H1 (cell line): Measurements from ENCODE around the gene OR8A1. TPM values are rescaled to one million over a fixed set of nuclear protein-coding genes. Genes with fewer than 3 reads are reported as not detected.

Source experiments
- CTCF ChIA-PET: fragments of 300-600 bp; sonication (Branson Sonifier 250); formaldehyde crosslinking; loops from one replicate; lab custom pipeline; 2021; ENCODE audit not compliant: partially characterized antibody; lab: Charles Lee
- POLR2A ChIA-PET: fragments of 300-600 bp; sonication (Branson Sonifier 250); formaldehyde crosslinking; loops from one replicate; lab custom pipeline; 2021; ENCODE audit warnings: inconsistent platforms; ENCODE audit not compliant: partially characterized antibody; lab: Charles Lee
- DNase-seq, 2 experiments: peaks; one replicate each; pipeline versions ENCODE4 v3.0.0 to v3.0.0-alpha.2; 2010 to 2022; ENCODE audit warnings: low spot score in 2 of 2, low read depth in 1 of 2, mixed read lengths in 1 of 2
- FAIRE-seq: peaks from 2 replicates; lab custom pipeline; 2011; peaks lifted over from hg19 to GRCh38; lab: Jason Lieb, UNC
- H2AFZ ChIP-seq: 2 replicates; pipeline ENCODE4 v1.8.1; 2012; ENCODE audit warnings: low read length, inconsistent platforms
- H2AK5ac ChIP-seq: 2 replicates; pipeline ENCODE4 v1.6.1; 2013; ENCODE audit warnings: low read depth, low read length
- H2BK120ac ChIP-seq: replicated peaks from 2 replicates; pipeline ENCODE3; 2013; ENCODE audit warnings: low read depth, low read length, inconsistent platforms
- H2BK12ac ChIP-seq: 2 replicates; pipeline ENCODE4 v1.6.1; 2013; ENCODE audit warnings: low read depth, low read length
- H2BK15ac ChIP-seq: 2 replicates; pipeline ENCODE4 v1.6.1; 2013; ENCODE audit warnings: low read length
- H2BK20ac ChIP-seq: 2 replicates; pipeline ENCODE4 v1.6.1; 2013; ENCODE audit warnings: low read length
- H2BK5ac ChIP-seq: 2 replicates; pipeline ENCODE4 v1.6.1; 2013; ENCODE audit warnings: low read depth, low read length
- H3K14ac ChIP-seq: 2 replicates; pipeline ENCODE4 v1.6.1; 2013; ENCODE audit warnings: inconsistent platforms; ENCODE audit not compliant: insufficient read length
- H3K18ac ChIP-seq: 2 replicates; pipeline ENCODE4 v1.6.1; 2013; ENCODE audit warnings: low read length; ENCODE audit errors: extremely low read depth
- H3K23ac ChIP-seq: 2 replicates; pipeline ENCODE4 v1.6.1; 2013; ENCODE audit warnings: inconsistent platforms; ENCODE audit not compliant: insufficient read length
- H3K23me2 ChIP-seq: 2 replicates; pipeline ENCODE4 v1.6.1; 2013; ENCODE audit warnings: low read depth, low read length
- H3K27ac ChIP-seq: 2 replicates; pipeline ENCODE4 v1.6.1; 2011; ENCODE audit warnings: low read depth, low read length, inconsistent platforms
- H3K27me3 ChIP-seq, 4 experiments: replicated peaks in 1 of 4; 1 replicate in 1 of 4; 2 replicates in 3 of 4; pipeline versions ENCODE4 v1.6.1 to v1.8.1; 2011 to 2013; ENCODE audit warnings: low read length in 3 of 4, mild to moderate bottlenecking in 3 of 4, inconsistent platforms in 2 of 4, mixed read lengths in 2 of 4, moderate library complexity in 1 of 4; ENCODE audit not compliant: control insufficient read depth in 3 of 4, insufficient read depth in 3 of 4; ENCODE audit errors: extremely low read depth in 1 of 4
- H3K36me3 ChIP-seq, 4 experiments: 2 replicates each; pipeline versions ENCODE4 v1.6.1 to v1.8.1; 2011 to 2013; ENCODE audit warnings: mild to moderate bottlenecking in 4 of 4, low read length in 3 of 4, moderate library complexity in 2 of 4, control low read depth in 1 of 4, inconsistent platforms in 1 of 4; ENCODE audit not compliant: insufficient read depth in 4 of 4, control insufficient read depth in 2 of 4
- H3K4ac ChIP-seq: replicated peaks from 2 replicates; pipeline ENCODE3; 2013; ENCODE audit warnings: low read length, low read depth, mixed read lengths, inconsistent platforms; ENCODE audit not compliant: insufficient read length
- H3K4me1 ChIP-seq, 4 experiments: replicated peaks in 1 of 4; 1 replicate in 1 of 4; 2 replicates in 3 of 4; pipeline versions ENCODE4 v1.6.1 to v1.8.1; 2011 to 2013; ENCODE audit warnings: low read length in 3 of 4, inconsistent platforms in 2 of 4, mixed read lengths in 1 of 4; ENCODE audit not compliant: insufficient read depth in 4 of 4, control insufficient read depth in 3 of 4
- H3K4me2 ChIP-seq, 2 experiments: 2 replicates each; pipeline versions ENCODE4 v1.6.1 to v1.8.1; 2011 to 2013; ENCODE audit warnings: low read depth in 2 of 2, low read length in 2 of 2, control low read depth in 1 of 2, inconsistent platforms in 1 of 2, mild to moderate bottlenecking in 1 of 2; ENCODE audit not compliant: insufficient read depth in 1 of 2
- H3K4me3 ChIP-seq, 4 experiments: fragments of 200-600, 300-600 bp in 1 of 4; sonication (generic), shearing (Covaris generic), sonication (Bioruptor Twin) in 1 of 4; 2 replicates each; pipeline versions ENCODE4 v1.5.1 to v1.8.1; 2011 to 2016; ENCODE audit warnings: low read length in 4 of 4, low read depth in 3 of 4, control low read depth in 2 of 4, inconsistent platforms in 2 of 4, mild to moderate bottlenecking in 2 of 4, mixed read lengths in 1 of 4, moderate library complexity in 1 of 4; ENCODE audit not compliant: insufficient read depth in 2 of 4; ENCODE audit errors: extremely low read depth in 1 of 4
- H3K56ac ChIP-seq: replicated peaks from 2 replicates; pipeline ENCODE3; 2013; ENCODE audit warnings: low read depth, mild to moderate bottlenecking, mixed read lengths, low read length, inconsistent platforms; ENCODE audit not compliant: insufficient read length
- H3K79me1 ChIP-seq: 2 replicates; pipeline ENCODE4 v1.6.1; 2013; ENCODE audit warnings: low read depth, low read length, control low read depth
- H3K79me2 ChIP-seq, 2 experiments: 2 replicates each; pipeline versions ENCODE4 v1.6.1 to v1.8.1; 2012 to 2013; ENCODE audit warnings: low read length in 2 of 2, mild to moderate bottlenecking in 2 of 2, inconsistent platforms in 1 of 2; ENCODE audit not compliant: insufficient read depth in 2 of 2, control insufficient read depth in 1 of 2
- H3K9ac ChIP-seq, 4 experiments: replicated peaks in 1 of 4; 1 replicate in 1 of 4; 2 replicates in 3 of 4; pipeline versions ENCODE4 v1.6.1 to v1.8.1; 2011 to 2013; ENCODE audit warnings: low read depth in 3 of 4, low read length in 3 of 4, control low read depth in 2 of 4, mild to moderate bottlenecking in 2 of 4, moderate library complexity in 2 of 4, inconsistent platforms in 1 of 4; ENCODE audit errors: extremely low read depth in 1 of 4
- H3K9me3 ChIP-seq, 2 experiments: 2 replicates each; pipeline versions ENCODE4 v1.6.1 to v1.8.1; 2012 to 2013; ENCODE audit warnings: mild to moderate bottlenecking in 2 of 2, moderate library complexity in 2 of 2, control low read depth in 1 of 2, inconsistent platforms in 1 of 2, low read depth in 1 of 2, low read length in 1 of 2, mixed read lengths in 1 of 2; ENCODE audit not compliant: insufficient read depth in 2 of 2
- H4K20me1 ChIP-seq, 2 experiments: replicated peaks in 1 of 2; 2 replicates each; pipeline versions ENCODE3 to v1.8.1; 2011 to 2013; ENCODE audit warnings: inconsistent platforms in 2 of 2, low read length in 2 of 2, mild to moderate bottlenecking in 1 of 2; ENCODE audit not compliant: insufficient read depth in 2 of 2, control insufficient read depth in 1 of 2
- H4K5ac ChIP-seq: 2 replicates; pipeline ENCODE4 v1.6.1; 2013; ENCODE audit warnings: low read length, low read depth, mixed read lengths, inconsistent platforms; ENCODE audit not compliant: insufficient read length
- H4K8ac ChIP-seq: 2 replicates; pipeline ENCODE4 v1.8.0; 2013; ENCODE audit warnings: mild to moderate bottlenecking, moderate library complexity, low read length, inconsistent platforms; ENCODE audit not compliant: insufficient read depth; ENCODE audit errors: extremely low read depth
- H4K91ac ChIP-seq: replicated peaks from 2 replicates; pipeline ENCODE3; 2013; ENCODE audit warnings: low read length, mixed read lengths, inconsistent platforms; ENCODE audit not compliant: insufficient read length
- CHD1 ChIP-seq: IDR thresholded peaks from 2 replicates; pipeline ENCODE4 v1.6.1; 2012; ENCODE audit warnings: low read depth, low read length, improper control_type of control experiment
- EGR1 ChIP-seq: IDR thresholded peaks from 2 replicates; pipeline ENCODE4 v1.6.1; 2011; ENCODE audit warnings: low read depth, low read length, borderline replicate concordance
- EP300 ChIP-seq, 2 experiments: IDR thresholded peaks; 1 replicate in 1 of 2; 2 replicates in 1 of 2; pipeline ENCODE4 v1.6.1; 2011 to 2012; ENCODE audit warnings: low read depth in 2 of 2, low read length in 2 of 2, mild to moderate bottlenecking in 2 of 2, borderline replicate concordance in 1 of 2, inconsistent platforms in 1 of 2, moderate library complexity in 1 of 2
- FOSL1 ChIP-seq: IDR thresholded peaks from 2 replicates; pipeline ENCODE4 v1.6.1; 2011; ENCODE audit warnings: mild to moderate bottlenecking, low read depth, low read length, moderate library complexity; ENCODE audit not compliant: insufficient read depth
- JUND ChIP-seq: IDR thresholded peaks from 2 replicates; pipeline ENCODE4 v1.6.1; 2011; ENCODE audit warnings: mild to moderate bottlenecking, improper control_type of control experiment, low read length
- KDM1A ChIP-seq: fragments of 200-600, 300-600 bp; sonication (generic); IDR thresholded peaks from 2 replicates; pipeline ENCODE4 v1.7.1; 2016; ENCODE audit warnings: mild to moderate bottlenecking, low read length, borderline replicate concordance
- KDM4A ChIP-seq: IDR thresholded peaks from one replicate; pipeline ENCODE4 v1.7.1; 2012; ENCODE audit warnings: low read depth, mild to moderate bottlenecking, moderate library complexity, low read length, inconsistent platforms; ENCODE audit not compliant: severe bottlenecking
- PHF8 ChIP-seq: fragments of 200-600 bp; sonication (generic); conservative IDR thresholded peaks from 2 replicates; pipeline ENCODE4 v1.7.1; 2012; ENCODE audit warnings: low read depth, mild to moderate bottlenecking, inconsistent platforms, low read length, moderate library complexity
- POLR2AphosphoS5 ChIP-seq: IDR thresholded peaks from 2 replicates; pipeline ENCODE4 v1.6.1; 2011; ENCODE audit warnings: low read depth, low read length
- SIX5 ChIP-seq: IDR thresholded peaks from 2 replicates; pipeline ENCODE4 v1.6.1; 2011; ENCODE audit warnings: mild to moderate bottlenecking, low read depth, low read length
- SUZ12 ChIP-seq: fragments of 200-600 bp; sonication (generic); IDR thresholded peaks from 2 replicates; pipeline ENCODE4 v1.6.1; 2012; ENCODE audit warnings: mild to moderate bottlenecking, inconsistent platforms, low read length, moderate library complexity, mixed read lengths
- TAF7 ChIP-seq: optimal IDR thresholded peaks from 2 replicates; pipeline ENCODE3; 2011; ENCODE audit warnings: low read depth, mild to moderate bottlenecking, inconsistent platforms, low read length, moderate library complexity, borderline replicate concordance
- TCF12 ChIP-seq: IDR thresholded peaks from 2 replicates; pipeline ENCODE4 v1.6.1; 2011; ENCODE audit warnings: low read depth, mild to moderate bottlenecking, low read length
- ZNF274 ChIP-seq: IDR thresholded peaks from 2 replicates; pipeline ENCODE4 v1.7.0; 2012; ENCODE audit warnings: low read length, borderline replicate concordance; ENCODE audit errors: extremely low read depth
- WGBS, 2 experiments: shearing (Covaris generic) in 1 of 2; methylation state at CpG; one replicate each; pipeline versions ENCODE4 v1.1.6 to v1.1.7; 2013 to 2015; ENCODE audit warnings: low lambda C conversion rate in 2 of 2, mixed read lengths in 2 of 2, inconsistent platforms in 1 of 2, low coverage in 1 of 2, missing lambda C conversion rate in 1 of 2; ENCODE audit not compliant: insufficient replicate concordance in 2 of 2, insufficient coverage in 1 of 2, insufficient read length in 1 of 2; ENCODE audit errors: extremely low coverage in 1 of 2, missing lambda C conversion rate in 1 of 2; 5-methylcytosine and 5-hydroxymethylcytosine counted together
- polyA plus RNA-seq, 7 experiments: library from polyadenylated mRNA; depleted of rRNA in 3 of 7; stranded (reverse) in 5 of 7; unstranded in 2 of 7; fragments of >200 nt in 5 of 7; fragments of 200-250 nt in 2 of 7; gene quantifications; 1 replicate in 5 of 7; 2 replicates in 1 of 7; 4 replicates in 1 of 7; pipeline versions ENCODE4 v1.2.1 to v1.2.3, GENCODE V29; 2011 to 2013; ENCODE audit warnings: missing spikeins in 2 of 7, mixed read lengths in 2 of 7
- total RNA-seq: library from RNA; stranded (reverse); fragmentation: NEBNext Ultra II Directional; extraction: Animal tissue kit (Norgen Biotek cat#: 25700); gene quantifications from 2 replicates; pipeline ENCODE4 v1.2.1, GENCODE V29; 2021

The OR8A1 gene
- total and polyA plus RNA-seq, 2 of the 8 experiments (the other 6 are each of a cell fraction or from before 2014, with no cell fraction given), result not detected

- H2BK20ac ChIP-seq, result no peak overlapping the region
- no peak overlapping the region for H4K5ac ChIP-seq
- no peak overlapping the region for H3K27ac ChIP-seq
- H2BK15ac ChIP-seq, result no peak overlapping the region
- DNase-seq (no peak), FAIRE-seq (no peak)
- H3K4me3 ChIP-seq, result no peak overlapping the region
- no peak overlapping the region for H2AK5ac ChIP-seq
- peaks cover 0 to 2% (median under 1%) of the 10 kb centered on the region in 4 experiments; a peak in 4 of 7 replicates for H3K4me1 ChIP-seq
- H3K9me3 ChIP-seq, result no peaks in the 10 kb centered on the region
- no peak overlapping the region for H4K8ac ChIP-seq
- H2BK120ac ChIP-seq, result no peak overlapping the region
- H2AFZ ChIP-seq, result no peak overlapping the region
- H4K20me1 ChIP-seq, result no peaks in the 10 kb centered on the region
- no peak overlapping the region for H3K23ac ChIP-seq
- WGBS, 2 experiments, result 89% methylated on average over 6 of the region's 6 CpGs; no CpG with 5 or more reads in 1 of the 2 experiments
- H3K56ac ChIP-seq, result no peak overlapping the region
- H3K27me3 ChIP-seq, result no peaks in the 10 kb centered on the region
- no peak overlapping the region for H3K18ac ChIP-seq
- no peaks in the 10 kb centered on the region for H3K79me2 ChIP-seq
- H3K23me2 ChIP-seq, result no peaks in the 10 kb centered on the region
- no peak overlapping the region for H3K14ac ChIP-seq
- H3K79me1 ChIP-seq, result no peaks in the 10 kb centered on the region
- H2BK5ac ChIP-seq, result no peak overlapping the region
- no peak overlapping the region for H2BK12ac ChIP-seq
- H3K36me3 ChIP-seq, result no peaks in the 10 kb centered on the region
- no peak overlapping the region for H3K4ac ChIP-seq
- no peak overlapping the region for H3K9ac ChIP-seq
- ChIA-PET CTCF (no interaction called here), POLR2A (no interaction called here)
- H4K91ac ChIP-seq, result no peak overlapping the region
- H3K4me2 ChIP-seq, result no peak overlapping the region
- TF ChIP-seq TAF7, result no peak
- TF ChIP-seq EP300 (IDR thresholded peaks at IDR 0.05; ENCODE audit: borderline replicate concordance in 1 of 2, low read depth in 2 of 2, low read length in 2 of 2), result no peak
- no peak for TF ChIP-seq FOSL1
- TF ChIP-seq SIX5, result no peak
- TF ChIP-seq TCF12, result no peak
- no peak for TF ChIP-seq CHD1
- no peak for TF ChIP-seq KDM4A
- TF ChIP-seq SUZ12, result no peak
- TF ChIP-seq KDM1A, result no peak
- TF ChIP-seq JUND, result no peak
- no peak for TF ChIP-seq POLR2AphosphoS5
- TF ChIP-seq PHF8, result no peak
- no peak for TF ChIP-seq EGR1
- TF ChIP-seq ZNF274, result no peak
Measured at GRCh38 chr11:124541204-124541603, 28.6 kb upstream of the OR8A1 start.
